K562 (cell line): ENCODE data around the gene FOXK2. TPM values are rescaled to one million over a fixed set of nuclear protein-coding genes. Genes with fewer than 3 reads are reported as not detected.

ENCODE experiments used
- ATAC-seq: fragments of 200-7000 bp; cut with Tn5 transposase; 3 replicates; pipeline ENCODE4 v1.9.1; 2020; ENCODE audit warnings: moderate library complexity
- BruUV-seq: library from RNA; stranded (reverse); fragments of 400-500 nt; replicated peaks from 2 replicates; lab custom pipeline; 2021; lab: Mats Ljungman, UMichigan
- CTCF ChIA-PET: fragments of 300-600 bp; formaldehyde crosslinking; extraction: SDS; loops from one replicate; lab custom pipeline; 2021; ENCODE audit warnings: low intra/inter-chr PET ratio; lab: Yijun Ruan, JAX
- POLR2A ChIA-PET: fragments of 300-600, 350-650 bp; sonication (Branson Sonifier 250); formaldehyde crosslinking; extraction: SDS; loops from one replicate; lab custom pipeline; 2021; ENCODE audit warnings: antibody characterized with exemption, inconsistent platforms; lab: Yijun Ruan, JAX
- DNase-seq, 4 experiments: peaks; one replicate each; pipeline versions ENCODE4 v3.0.0 to v3.0.0-alpha.2; 2011 to 2018; ENCODE audit warnings: low spot score in 3 of 4, mixed read lengths in 3 of 4; ENCODE audit errors: extremely low read depth in 1 of 4
- FAIRE-seq: peaks from 2 replicates; lab custom pipeline; 2011; peaks lifted over from hg19 to GRCh38; lab: Jason Lieb, UNC
- H2AFZ ChIP-seq: 2 replicates; pipeline ENCODE4 v1.6.0; 2011; ENCODE audit warnings: low read depth, low read length, control low read depth, inconsistent platforms
- H3K27ac ChIP-seq: fragments of 200-600 bp; 3 replicates; pipeline ENCODE4 v1.8.0; 2011; ENCODE audit warnings: low read depth, mild to moderate bottlenecking, control low read depth, inconsistent platforms, low read length, moderate library complexity, mixed read lengths; ENCODE audit errors: extremely low read depth
- H3K27me3 ChIP-seq, 2 experiments: fragments of 300-600 bp in 1 of 2; 2 replicates in 1 of 2; 3 replicates in 1 of 2; pipeline versions ENCODE4 v1.6.0 to v1.8.0; 2011; ENCODE audit warnings: inconsistent platforms in 2 of 2, low read length in 2 of 2, mild to moderate bottlenecking in 1 of 2, mixed read lengths in 1 of 2, moderate library complexity in 1 of 2; ENCODE audit not compliant: control insufficient read depth in 2 of 2, insufficient read depth in 2 of 2
- H3K36me3 ChIP-seq: fragments of 300-600 bp; 3 replicates; pipeline ENCODE4 v1.8.0; 2011; ENCODE audit warnings: mild to moderate bottlenecking, low read length, inconsistent platforms; ENCODE audit not compliant: control insufficient read depth, insufficient read depth
- H3K4me1 ChIP-seq, 2 experiments: fragments of 200-600 bp in 1 of 2; replicated peaks in 1 of 2; 2 replicates in 1 of 2; 3 replicates in 1 of 2; pipeline versions ENCODE4 v1.5.1 to v1.8.0; 2011; ENCODE audit warnings: inconsistent platforms in 2 of 2, low read length in 2 of 2, mild to moderate bottlenecking in 1 of 2, mixed read lengths in 1 of 2, moderate library complexity in 1 of 2; ENCODE audit not compliant: control insufficient read depth in 2 of 2, insufficient read depth in 2 of 2
- H3K4me2 ChIP-seq: 2 replicates; pipeline ENCODE4 v1.6.1; 2011; ENCODE audit warnings: low read length, control low read depth, inconsistent platforms, mixed read lengths; ENCODE audit not compliant: insufficient read depth
- H3K4me3 ChIP-seq: fragments of 200-600 bp; sonication (generic), shearing (Covaris generic); 2 replicates; pipeline ENCODE4 v1.5.1; 2016; ENCODE audit warnings: control low read depth, inconsistent platforms
- H3K79me2 ChIP-seq: fragments of 200-600 bp; 3 replicates; pipeline ENCODE4 v1.8.0; 2011; ENCODE audit warnings: low read length, inconsistent platforms; ENCODE audit not compliant: control insufficient read depth, insufficient read depth
- H3K9ac ChIP-seq, 2 experiments: 2 replicates each; pipeline versions ENCODE4 v1.6.0 to v1.6.1; 2011; ENCODE audit warnings: low read depth in 2 of 2, low read length in 2 of 2, control low read depth in 1 of 2, inconsistent platforms in 1 of 2, mild to moderate bottlenecking in 1 of 2, mixed read lengths in 1 of 2; ENCODE audit not compliant: insufficient read depth in 1 of 2
- H3K9me1 ChIP-seq: one replicate; pipeline ENCODE4 v1.6.0; 2011; ENCODE audit warnings: inconsistent platforms, mild to moderate bottlenecking, low read length, moderate library complexity; ENCODE audit not compliant: control insufficient read depth, insufficient read depth
- H3K9me3 ChIP-seq: replicated peaks from 2 replicates; pipeline ENCODE4 v1.5.1; 2011; ENCODE audit warnings: low read depth, low read length, inconsistent platforms; ENCODE audit not compliant: control insufficient read depth, insufficient read depth
- H4K20me1 ChIP-seq: replicated peaks from 2 replicates; pipeline ENCODE4 v1.6.1; 2011; ENCODE audit warnings: low read length, inconsistent platforms, mixed read lengths; ENCODE audit not compliant: control insufficient read depth, insufficient read depth
- SMARCC2 ChIP-seq: fragments of 450-650 bp; IDR thresholded peaks from 2 replicates; pipeline ENCODE4 v1.6.1; 2017; ENCODE audit warnings: antibody characterized with exemption, moderate library complexity, mild to moderate bottlenecking, low read depth
- ZNF121 ChIP-seq: sonication (generic); formaldehyde crosslinking; conservative IDR thresholded peaks from 2 replicates; pipeline ENCODE4 v1.8.0; 2022; ENCODE audit warnings: missing genetic modification reagents
- WGBS: fragments of 100-300 bp; shearing (Covaris generic); methylation state at CpG from one replicate; pipeline ENCODE4 v1.1.6; 2016; ENCODE audit warnings: low coverage, mixed read lengths; ENCODE audit not compliant: insufficient coverage; ENCODE audit errors: missing lambda C conversion rate; 5-methylcytosine and 5-hydroxymethylcytosine counted together
- in situ Hi-C: fragments of 300-500 bp; cut with MboI; formaldehyde crosslinking; loops from 4 replicates; pipeline ENCODE4 v1.15.0; 2018; ENCODE audit warnings: inconsistent platforms, mixed read lengths
- intact Hi-C: fragments of 100-400 bp; cut with micrococcal nuclease; formaldehyde crosslinking; loops from 2 replicates; pipeline ENCODE4 v1.14.2; 2022
- polyA plus RNA-seq, 8 experiments: library from polyadenylated mRNA; depleted of rRNA in 4 of 8; stranded (reverse) in 5 of 8; unstranded in 3 of 8; fragments of >200 nt; fragmentation: Nextera tagmentation in 2 of 8; fragmentation: Illumina TruSeq in 1 of 8; extraction: Ambion mirVana in 2 of 8; extraction: Trizol in 1 of 8; gene quantifications; 2 replicates each; pipeline versions ENCODE4 v1.2.1 to v1.2.3, GENCODE V29; 2011 to 2014; ENCODE audit warnings: inconsistent platforms in 1 of 8, missing spikeins in 1 of 8
- total RNA-seq, 7 experiments: library from RNA; depleted of rRNA in 6 of 7; stranded (reverse); fragments of >200 nt in 6 of 7; fragmentation: Illumina TruSeq in 2 of 7; extraction: Trizol in 2 of 7; gene quantifications; 2 replicates each; pipeline versions ENCODE4 v1.2.1 to v1.2.3, GENCODE V29; 2011 to 2021; ENCODE audit warnings: low replicate concordance in 1 of 7
- TF ChIP-seq, protein P1 (sequence below): fragments of 450-650 bp; IDR thresholded peaks from 2 replicates; pipeline ENCODE4 v1.6.1; 2018; ENCODE audit not compliant: partially characterized antibody

FOXK2 gene
- total and polyA plus RNA-seq, 9 of the 15 experiments (the other 6 are each of a cell fraction or from before 2014, with no cell fraction given), result 3.0 to 86.0 (median 44.1) TPM

DNA sequence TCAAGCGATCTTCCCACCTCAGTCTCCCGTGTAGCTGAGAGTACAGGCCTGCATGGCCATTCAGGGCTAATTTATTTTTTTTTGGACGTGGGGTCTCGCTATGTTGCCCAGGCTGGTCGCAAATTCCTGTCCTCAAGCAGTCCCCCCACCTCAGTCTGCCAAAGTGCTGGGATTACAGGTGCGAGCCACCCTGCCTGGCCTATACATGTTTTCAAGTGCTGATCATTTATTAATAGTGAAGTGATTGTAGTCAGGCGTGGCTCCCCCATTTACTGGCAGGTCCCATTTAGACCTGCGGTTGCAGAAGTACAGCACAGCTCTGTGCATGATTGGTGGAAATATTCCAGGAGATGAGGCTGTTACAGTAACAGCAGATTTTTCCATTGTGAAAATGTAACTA lies 8.4 kb downstream of the FOXK2 start:
- no peak overlapping the region for H2AFZ ChIP-seq
- no TSS peak for BruUV-seq
- ChIA-PET POLR2A (interaction anchor here (1.0 to 3.6 kb wide), 4 partner anchors 8 to 66 kb away, joined by 3 to 18 read pairs (median 6); partner anchors contain the start of gene FOXK2), CTCF (no interaction called here)
- in situ Hi-C loops, result no loop called here
- H3K4me3 ChIP-seq, result no peak overlapping the region
- 0 out of 4 replicates have a peak overlapping the region, but pooled peaks of 1 of the 2 experiments have one; percentile 29 for H3K9ac ChIP-seq
- peaks cover 100% of the 10 kb centered on the region for H3K79me2 ChIP-seq
- ATAC-seq (no peak), FAIRE-seq (no peak), DNase-seq (no peak)
- H3K27ac ChIP-seq, result no peak overlapping the region
- H3K9me3 ChIP-seq, result no peaks in the 10 kb centered on the region
- H3K4me1 ChIP-seq, result peaks cover 30 to 41% of the 10 kb centered on the region in 2 experiments
- no peaks in the 10 kb centered on the region for H3K27me3 ChIP-seq
- H3K36me3 ChIP-seq, result peaks cover 50% of the 10 kb centered on the region
- H3K4me2 ChIP-seq, result no peak overlapping the region
- TF ChIP-seq ZNF121 (CRISPR knock-in tag) (peak; percentile 78; the same call in 1 of the 2 replicates), SMARCC2 (no peak)
- TF ChIP-seq, protein P1, sequence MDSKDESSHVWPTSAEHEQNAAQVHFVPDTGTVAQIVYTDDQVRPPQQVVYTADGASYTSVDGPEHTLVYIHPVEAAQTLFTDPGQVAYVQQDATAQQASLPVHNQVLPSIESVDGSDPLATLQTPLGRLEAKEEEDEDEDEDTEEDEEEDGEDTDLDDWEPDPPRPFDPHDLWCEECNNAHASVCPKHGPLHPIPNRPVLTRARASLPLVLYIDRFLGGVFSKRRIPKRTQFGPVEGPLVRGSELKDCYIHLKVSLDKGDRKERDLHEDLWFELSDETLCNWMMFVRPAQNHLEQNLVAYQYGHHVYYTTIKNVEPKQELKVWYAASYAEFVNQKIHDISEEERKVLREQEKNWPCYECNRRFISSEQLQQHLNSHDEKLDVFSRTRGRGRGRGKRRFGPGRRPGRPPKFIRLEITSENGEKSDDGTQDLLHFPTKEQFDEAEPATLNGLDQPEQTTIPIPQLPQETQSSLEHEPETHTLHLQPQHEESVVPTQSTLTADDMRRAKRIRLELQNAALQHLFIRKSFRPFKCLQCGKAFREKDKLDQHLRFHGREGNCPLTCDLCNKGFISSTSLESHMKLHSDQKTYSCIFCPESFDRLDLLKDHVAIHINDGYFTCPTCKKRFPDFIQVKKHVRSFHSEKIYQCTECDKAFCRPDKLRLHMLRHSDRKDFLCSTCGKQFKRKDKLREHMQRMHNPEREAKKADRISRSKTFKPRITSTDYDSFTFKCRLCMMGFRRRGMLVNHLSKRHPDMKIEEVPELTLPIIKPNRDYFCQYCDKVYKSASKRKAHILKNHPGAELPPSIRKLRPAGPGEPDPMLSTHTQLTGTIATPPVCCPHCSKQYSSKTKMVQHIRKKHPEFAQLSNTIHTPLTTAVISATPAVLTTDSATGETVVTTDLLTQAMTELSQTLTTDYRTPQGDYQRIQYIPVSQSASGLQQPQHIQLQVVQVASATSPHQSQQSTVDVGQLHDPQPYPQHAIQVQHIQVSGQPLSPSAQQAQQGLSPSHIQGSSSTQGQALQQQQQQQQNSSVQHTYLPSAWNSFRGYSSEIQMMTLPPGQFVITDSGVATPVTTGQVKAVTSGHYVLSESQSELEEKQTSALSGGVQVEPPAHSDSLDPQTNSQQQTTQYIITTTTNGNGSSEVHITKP, result peak; percentile 55
- 69% methylated on average over 8 of the region's 8 CpGs for WGBS
- H4K20me1 ChIP-seq, result peaks cover 62% of the 10 kb centered on the region
- intact Hi-C loops, result no loop called here
- H3K9me1 ChIP-seq, result peaks cover 4% of the 10 kb centered on the region
